Stimulated activated CD4-positive, alpha-beta T cell treated with anti-CD3 and anti-CD28 coated beads, Interleukin-15, amount 100 ng/mL, for 24 hours (primary cell): ENCODE measurements around the gene CADM4.
"Not testable (repeated sequence)": the region's sequence is repeated elsewhere in the genome, so short reads cannot be mapped to it uniquely, and the experiment has no call there.

Source experiments
- DNase-seq: peaks from one replicate; pipeline ENCODE4 v3.0.0-alpha.2; 2020

Gene CADM4

GRCh38 chr19:43639519-43640423 is at the start of gene CADM4:
CADM4 (minus strand) TSS chr19:43639850; CDS start chr19:43639790, 60 bp downstream.
- DNase-seq: peak; percentile 44

DNA sequence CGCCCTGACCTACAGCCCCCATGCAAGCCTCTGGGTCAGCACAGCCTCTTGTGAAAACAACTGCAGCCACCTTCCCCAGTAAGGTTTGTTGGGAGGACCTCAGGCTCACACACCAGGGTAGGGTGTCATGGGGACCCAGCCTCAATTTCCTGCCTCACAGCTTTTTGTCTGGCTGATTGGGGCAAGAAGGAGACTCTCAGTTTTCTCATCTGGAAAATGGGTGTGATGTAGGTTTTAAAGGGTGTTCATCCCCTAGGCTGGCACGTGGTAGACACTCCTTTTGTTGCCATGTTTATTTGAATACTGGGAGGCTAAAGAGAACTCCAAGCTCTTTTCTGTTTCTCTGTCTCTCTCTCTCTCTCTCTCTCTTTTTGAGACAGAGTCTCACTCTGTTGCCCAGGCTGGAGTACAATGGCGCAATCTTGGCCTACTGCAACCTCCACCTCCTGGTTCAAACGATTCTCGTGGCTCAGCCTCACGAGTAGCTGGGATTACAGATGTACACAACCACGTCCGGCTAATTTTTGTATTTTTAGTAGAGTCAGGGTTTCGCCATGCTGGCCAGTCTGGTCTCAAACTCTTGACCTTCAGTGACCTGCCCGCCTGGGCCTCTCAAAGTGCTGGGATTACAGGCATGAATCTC is 48.5 kb upstream of the CADM4 start:
- DNase-seq: no peak

DNA sequence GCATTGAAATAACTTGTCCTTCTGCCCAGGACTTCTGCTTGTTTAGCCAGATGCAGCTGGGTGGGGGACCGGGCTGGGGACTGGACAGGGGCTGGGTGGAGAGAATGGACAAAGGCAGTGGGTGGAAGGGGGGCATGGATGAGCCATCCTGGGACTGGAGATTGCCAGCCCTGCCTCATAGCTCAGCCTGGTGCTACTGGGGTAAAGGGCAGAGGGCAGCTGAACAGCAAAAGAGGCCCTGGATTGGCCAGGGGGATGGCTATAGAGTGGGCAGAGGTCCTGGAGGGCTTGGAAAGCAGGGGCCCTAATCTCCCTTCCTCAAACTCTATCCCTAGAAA is 48.0 kb upstream of the CADM4 start:
- DNase-seq: no peak

DNA sequence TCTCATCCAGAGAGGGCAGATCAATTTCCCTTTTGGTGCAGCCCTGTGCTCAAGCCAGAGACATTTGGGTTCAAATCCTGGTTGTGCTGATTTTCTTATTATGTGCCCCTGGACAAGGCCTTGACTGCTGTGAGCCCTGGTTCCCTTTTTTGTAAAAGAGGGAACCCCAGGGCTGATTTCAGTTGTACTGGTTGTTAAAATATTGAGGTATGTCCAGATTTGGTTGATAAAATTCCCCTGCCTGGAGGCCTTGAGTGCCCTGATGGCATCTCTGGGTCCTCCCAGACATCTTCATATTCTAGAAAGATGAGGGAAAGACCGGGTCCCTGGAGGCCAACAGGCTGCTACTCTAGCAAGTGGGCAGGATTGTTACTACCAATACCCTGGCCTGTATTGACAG is 44.7 kb upstream of the CADM4 start:
- DNase-seq: no peak

- DNase-seq: no peak
Measured at GRCh38 chr19:43683905-43684304, 44.3 kb upstream of the CADM4 start.

DNA sequence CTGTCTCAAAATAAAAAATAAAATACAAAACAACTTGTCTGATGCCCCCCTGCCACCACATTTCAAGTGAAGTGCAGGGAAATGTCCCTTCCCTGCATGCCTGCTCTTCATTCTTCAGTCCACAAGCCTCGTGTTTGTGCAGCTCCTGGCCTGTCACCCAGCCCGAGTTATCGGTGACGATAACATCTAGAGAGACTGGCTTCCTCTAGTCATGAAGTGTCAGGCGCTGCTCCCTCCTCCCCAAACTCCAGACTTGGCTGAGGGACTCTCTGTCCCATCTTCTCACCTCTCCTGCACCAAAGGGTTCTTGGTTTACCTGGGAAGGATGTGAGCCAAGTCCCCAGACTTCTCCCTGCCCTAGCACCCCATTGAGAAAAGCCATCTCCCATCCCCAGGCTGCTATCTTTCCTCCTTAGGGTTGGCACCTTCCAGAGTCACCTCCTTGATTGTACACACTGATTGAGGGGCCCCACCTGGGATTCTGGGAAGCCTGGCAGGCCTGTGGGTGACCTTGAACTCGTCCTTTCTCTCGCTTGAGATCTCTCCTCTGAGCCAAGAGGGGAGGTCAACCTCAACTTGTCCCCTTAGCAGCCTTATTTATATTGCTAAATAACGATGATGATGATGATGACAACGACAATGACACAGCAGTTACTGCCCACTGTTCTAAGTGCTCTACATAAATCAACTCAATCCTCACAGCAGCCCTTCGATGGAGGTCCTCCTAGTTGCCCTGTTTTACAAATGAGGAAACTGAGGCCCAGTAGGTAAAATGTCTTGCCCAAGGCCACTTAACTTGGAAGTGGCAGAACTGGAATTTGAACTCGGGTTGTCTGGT is 43.4 kb upstream of the CADM4 start:
- DNase-seq: no peak

DNA sequence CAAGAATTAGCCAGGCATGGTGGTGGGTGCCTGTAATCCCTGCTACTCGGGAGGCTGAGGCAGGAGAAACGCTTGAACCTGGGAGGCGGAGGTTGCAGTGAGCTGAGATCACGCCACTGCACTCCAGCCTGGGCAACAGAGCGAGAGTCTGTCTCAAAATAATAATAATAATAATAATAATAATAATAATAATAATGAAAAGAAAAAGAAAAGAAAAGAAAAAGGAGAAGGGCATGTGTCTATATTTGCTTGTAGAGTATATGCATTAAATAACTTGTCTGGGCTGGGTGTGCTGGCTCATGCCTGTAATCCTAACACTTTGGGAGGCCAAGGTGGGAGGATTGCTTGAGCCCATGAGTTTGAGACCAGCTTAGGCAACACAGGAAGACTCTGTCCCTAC is 42.6 kb upstream of the CADM4 start:
- not testable (repeated sequence) for DNase-seq

DNA sequence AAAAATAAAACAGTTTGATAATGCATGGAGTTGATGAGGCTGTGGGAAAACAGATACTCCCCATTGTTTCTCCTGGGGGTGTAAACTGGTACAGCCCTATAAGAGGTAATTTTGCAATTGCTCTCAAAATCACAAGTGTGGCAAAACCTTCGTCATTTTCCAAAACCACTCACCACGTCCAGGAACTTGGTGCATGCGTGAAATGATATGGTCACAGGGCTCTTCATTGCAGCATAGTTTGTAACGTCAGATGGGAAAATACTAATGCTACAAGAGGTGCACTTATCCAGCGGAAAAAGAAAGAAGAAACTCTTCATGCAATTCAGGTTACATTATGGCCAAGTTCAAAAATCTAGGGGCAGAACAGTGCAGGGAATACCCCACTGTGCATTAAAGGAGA is 42.2 kb upstream of the CADM4 start:
- no peak for DNase-seq

DNA sequence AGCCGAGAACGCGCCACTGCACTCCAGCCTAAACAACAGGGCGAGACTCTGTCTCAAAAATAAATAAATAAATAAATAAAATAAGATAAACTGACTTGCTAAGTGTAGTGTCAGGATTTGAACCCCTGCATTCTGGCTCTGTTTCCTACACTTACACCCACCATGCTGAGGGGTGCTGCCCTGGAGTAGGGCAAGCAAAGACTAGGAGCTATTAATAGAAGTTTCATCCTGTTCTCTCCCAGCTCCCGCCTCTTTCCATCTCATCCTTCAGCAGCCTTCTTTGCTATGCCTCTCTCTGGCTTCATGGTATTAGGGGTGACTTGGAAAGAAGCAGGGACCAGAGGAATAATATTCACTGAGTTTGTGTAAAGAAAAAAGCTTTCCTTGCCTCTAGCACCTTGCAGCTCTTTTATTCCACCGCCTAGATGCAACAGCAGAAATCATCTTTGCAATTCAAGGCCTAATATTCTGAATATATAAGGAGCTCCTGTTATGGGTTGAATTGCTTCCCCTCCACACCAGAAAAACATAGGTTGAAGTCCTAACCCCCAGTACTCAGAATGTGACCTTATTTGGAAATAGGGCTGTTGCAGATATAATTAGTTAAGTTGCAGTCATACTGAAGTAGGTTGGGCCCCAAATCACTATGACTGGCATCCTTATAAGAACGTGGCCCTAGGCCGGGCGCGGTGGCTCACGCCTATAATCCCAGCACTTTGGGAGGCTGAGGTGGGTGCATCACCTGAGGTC is 39.0 kb upstream of the CADM4 start:
- DNase-seq: no peak

DNA sequence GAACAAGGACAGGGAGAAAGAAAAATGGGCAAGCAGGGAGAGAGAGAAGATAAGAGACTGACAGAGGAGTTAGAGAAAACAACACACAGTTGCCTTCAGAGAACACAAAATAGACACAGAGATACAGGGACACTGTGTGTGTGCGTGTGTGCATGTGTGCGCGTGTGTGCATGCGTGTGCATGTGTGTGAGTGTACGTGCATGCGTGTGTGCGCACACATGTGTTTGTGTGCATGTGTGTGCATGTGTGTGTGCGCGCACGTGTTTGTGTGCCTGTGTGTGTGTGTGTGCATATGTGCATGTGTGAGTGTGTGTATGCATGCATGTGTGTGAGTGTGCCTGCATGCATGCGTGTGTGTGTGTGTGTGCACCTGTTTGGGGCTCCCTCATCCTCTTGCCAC is 36.3 kb upstream of the CADM4 start:
- no peak for DNase-seq

DNA sequence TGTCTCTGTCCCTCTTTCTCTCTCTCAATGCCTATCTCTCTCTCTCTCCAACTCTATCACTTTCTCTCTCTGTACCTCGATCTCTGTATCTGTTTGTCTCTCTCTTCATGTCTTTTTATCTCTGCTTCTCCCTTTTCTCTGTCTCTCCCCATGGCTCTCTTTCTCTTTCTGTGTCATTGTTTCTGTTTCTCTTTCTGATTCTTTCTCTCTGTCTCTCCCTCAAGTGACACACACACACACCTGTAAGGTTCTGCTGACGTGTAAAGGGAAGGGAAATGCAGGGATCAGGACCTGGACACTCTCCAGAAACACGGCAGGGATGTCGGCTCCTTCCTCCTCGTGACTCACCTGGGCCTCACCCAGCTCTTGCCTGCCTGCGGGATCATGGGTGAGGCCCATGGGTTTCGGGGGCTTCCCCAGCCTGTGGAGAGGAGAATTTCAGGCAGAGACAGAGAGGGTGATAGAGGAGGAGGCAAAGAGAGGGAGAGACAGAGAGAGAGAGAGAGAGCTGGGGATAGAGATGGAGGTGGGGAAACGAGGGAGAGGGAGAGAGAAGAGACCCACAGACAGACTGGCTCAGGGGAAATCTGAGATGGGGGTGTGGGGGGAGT is 35.7 kb upstream of the CADM4 start:
- no peak for DNase-seq

DNA sequence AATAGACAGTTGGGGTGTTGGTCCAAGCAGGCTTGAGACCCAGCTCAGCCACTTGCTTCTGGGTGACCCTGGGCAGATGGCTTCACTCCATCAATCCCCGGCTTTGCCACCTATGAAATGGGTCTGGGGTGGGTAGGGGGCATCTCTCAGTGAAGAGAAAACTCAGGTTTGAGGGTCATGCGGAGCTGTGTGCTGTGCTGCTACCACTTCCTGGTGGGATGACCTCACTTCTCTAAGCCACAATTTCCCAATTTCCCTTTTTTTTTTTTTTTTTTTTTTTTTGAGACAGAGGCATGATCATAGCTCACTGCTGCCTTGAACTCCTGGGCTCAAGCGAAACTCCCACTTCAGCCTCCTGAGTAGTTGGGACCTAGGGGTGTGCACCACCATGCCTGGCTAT is 34.9 kb upstream of the CADM4 start:
- no peak for DNase-seq

GRCh38 chr19:43674183-43674582 is 34.5 kb upstream of the CADM4 start:
- DNase-seq: no peak

GRCh38 chr19:43673637-43674036 is 34.0 kb upstream of the CADM4 start:
- no peak for DNase-seq

- no peak for DNase-seq
Measured at GRCh38 chr19:43672061-43672679, 32.5 kb upstream of the CADM4 start.

DNA sequence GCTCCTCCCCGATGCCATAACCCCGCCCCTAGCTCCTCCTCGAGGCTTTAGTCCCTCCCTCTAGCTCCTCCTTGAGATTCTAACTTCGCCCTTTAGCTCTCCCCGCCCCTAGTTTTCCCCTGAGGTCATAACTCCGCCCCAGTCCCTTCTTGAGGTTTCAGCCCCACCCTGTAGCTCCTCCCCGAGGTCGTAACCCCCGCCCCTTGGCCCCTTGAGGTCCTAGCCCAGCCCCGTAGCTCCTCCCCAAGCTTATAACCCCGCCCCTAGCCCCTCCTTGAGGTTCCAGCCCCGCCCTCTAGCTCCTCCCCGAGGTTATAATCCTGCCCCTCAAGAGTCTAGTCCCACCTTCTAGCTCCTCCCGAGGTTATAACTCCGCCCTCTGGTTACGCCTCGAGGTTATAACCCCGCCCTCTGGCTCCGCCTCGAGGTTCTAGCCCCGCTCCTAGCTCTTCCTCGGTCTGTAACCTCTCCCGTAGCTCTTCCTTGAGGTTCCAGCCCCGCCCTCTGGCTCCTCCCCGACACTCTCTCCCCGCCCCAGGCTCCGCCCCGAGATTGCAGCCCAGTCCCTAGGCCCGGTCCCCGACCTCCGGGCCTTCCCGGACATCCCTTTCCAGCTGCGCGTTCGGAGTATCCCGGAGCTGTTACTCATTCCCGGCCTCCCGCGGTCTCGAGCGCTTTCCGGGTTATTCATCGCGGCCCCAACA is 28.9 kb upstream of the CADM4 start:
- DNase-seq: peak; percentile 96

GRCh38 chr19:43667876-43668405 is 28.3 kb upstream of the CADM4 start:
- DNase-seq: no peak

GRCh38 chr19:43667126-43667875 is 27.7 kb upstream of the CADM4 start:
- DNase-seq: no peak

DNA sequence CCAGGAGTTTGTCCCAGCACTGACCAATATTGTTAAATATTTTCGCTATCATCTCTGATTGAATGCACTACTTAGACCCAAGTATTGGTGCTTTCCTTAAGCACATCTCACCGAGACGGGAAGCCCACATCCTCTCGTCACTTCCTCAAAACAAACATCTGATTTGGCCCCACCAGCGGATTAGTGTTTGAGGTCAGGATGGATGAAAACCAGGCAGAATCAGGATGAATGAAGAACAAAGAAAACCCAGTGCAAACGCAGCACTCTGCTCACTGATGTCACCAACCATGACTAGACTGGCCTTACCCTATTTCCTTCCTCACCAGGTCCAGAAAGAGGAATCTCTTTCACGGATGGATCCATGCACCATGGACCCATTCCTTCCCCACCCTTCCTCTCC is 24.4 kb upstream of the CADM4 start:
- peak; percentile 27 for DNase-seq

GRCh38 chr19:43662487-43662886 is 22.8 kb upstream of the CADM4 start:
- no peak for DNase-seq
